Measurements from ENCODE around the gene RNF141.

DNA sequence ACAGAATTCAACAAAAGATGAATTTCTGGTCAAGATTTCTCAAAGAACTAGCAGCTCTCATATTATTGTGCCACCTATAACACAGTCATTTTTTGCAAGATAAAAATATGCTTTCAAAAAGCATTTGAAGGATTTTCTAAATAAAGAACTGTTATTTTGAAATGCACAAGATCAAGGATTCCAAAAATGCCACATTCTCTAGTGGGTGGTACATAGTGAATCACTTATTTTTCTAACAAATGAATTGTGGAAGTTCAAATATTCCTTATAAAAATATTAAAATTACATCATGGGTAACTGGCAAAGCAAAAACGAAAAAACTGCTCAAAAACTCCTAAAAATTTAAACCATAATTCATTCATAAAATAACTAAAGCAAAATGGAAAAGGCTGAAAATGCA is 2.1 kb downstream of the RNF141 start:
- TF ChIP-seq PPARA (CRISPR knock-in tag; IDR thresholded peaks at IDR 0.05; ENCODE audit: borderline replicate concordance) (no peak), ZNF70 (CRISPR knock-in tag; IDR thresholded peaks at IDR 0.05) (no peak), GLIS3 (CRISPR knock-in tag; IDR thresholded peaks at IDR 0.05) (no peak), ZFP30 (CRISPR knock-in tag; IDR thresholded peaks at IDR 0.05) (no peak), RARB (CRISPR knock-in tag; IDR thresholded peaks at IDR 0.05) (no peak)
- TF ChIP-seq, protein P1, sequence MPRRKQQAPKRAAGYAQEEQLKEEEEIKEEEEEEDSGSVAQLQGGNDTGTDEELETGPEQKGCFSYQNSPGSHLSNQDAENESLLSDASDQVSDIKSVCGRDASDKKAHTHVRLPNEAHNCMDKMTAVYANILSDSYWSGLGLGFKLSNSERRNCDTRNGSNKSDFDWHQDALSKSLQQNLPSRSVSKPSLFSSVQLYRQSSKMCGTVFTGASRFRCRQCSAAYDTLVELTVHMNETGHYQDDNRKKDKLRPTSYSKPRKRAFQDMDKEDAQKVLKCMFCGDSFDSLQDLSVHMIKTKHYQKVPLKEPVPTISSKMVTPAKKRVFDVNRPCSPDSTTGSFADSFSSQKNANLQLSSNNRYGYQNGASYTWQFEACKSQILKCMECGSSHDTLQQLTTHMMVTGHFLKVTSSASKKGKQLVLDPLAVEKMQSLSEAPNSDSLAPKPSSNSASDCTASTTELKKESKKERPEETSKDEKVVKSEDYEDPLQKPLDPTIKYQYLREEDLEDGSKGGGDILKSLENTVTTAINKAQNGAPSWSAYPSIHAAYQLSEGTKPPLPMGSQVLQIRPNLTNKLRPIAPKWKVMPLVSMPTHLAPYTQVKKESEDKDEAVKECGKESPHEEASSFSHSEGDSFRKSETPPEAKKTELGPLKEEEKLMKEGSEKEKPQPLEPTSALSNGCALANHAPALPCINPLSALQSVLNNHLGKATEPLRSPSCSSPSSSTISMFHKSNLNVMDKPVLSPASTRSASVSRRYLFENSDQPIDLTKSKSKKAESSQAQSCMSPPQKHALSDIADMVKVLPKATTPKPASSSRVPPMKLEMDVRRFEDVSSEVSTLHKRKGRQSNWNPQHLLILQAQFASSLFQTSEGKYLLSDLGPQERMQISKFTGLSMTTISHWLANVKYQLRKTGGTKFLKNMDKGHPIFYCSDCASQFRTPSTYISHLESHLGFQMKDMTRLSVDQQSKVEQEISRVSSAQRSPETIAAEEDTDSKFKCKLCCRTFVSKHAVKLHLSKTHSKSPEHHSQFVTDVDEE (CRISPR knock-in tag; IDR thresholded peaks at IDR 0.05): no peak
